NCI-H2107 treated with DMSO at 0.1 percent for 48 hours (cell line): Measurements from ENCODE around the gene MAP3K1.

Experiments
- DNase-seq: peaks from one replicate; lab custom pipeline; 2025; ENCODE audit not compliant: unreplicated experiment; lab: John Stamatoyannopoulos, UW

MAP3K1 gene

DNA sequence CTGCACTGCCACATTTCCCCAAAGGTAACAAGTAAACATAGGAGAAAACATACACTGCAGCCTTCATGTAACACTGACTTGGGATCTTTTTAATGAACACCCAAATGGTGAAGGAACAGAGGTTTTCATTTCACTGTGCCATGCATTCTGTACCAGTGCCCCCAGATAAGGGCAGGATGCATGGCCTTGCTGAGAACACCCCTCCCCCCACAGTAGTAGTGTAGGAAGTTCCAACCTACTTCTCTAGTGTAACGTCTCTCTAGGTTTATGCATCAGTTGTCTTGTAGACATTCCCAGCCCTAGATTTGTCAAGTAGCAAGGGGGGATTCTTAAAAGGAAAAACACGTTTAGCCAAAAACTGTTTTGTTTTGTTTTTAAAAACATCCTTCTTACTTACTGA, 29.9 kb downstream of the MAP3K1 start:
- DNase-seq = no peak

DNA sequence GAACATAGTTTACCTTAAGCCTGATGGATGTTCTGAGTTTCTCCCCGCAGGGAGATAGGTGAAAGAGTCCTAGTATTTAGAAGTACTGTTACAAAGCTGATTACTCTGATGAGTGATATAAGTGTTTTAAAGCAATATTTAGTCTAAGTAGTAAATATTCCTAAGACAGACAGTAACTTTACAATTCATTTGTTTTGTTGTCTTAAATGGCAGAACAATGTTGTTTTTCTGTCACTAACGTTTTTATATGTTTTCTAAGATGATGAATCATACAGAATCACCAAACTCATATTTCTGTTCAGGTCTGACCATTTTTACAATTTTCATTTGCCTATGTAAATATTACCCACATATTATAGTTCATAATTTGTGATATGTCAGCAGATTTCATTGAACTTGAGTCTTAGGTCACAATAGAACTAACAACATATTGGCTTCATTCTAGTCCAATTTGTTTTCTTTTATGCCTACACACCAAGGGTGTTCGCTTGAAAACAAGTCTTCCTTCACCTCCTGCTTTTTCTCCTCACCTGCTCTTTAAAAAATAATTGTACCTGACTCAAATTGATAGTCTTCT, 30.6 kb downstream of the MAP3K1 start:
- DNase-seq = no peak

DNA sequence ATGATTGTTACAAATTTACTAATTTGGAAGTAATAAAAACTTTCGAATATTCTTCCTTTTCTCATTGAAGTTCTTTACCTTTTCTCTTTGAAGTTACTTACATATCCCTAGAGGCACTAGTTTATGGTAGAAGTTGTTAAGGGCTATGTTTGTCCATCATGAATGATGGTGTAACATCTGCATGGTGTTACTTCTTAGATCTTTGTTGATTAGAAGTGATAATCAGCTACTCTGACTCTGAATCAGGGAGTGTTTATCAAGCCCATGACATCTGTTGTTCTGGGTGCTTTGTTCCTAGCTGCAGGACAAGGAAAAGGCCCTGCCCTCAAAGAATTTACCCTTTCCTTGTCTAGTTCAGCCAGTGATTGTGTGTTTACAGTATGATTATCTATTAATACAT, 32.9 kb downstream of the MAP3K1 start:
- no peak for DNase-seq

DNA sequence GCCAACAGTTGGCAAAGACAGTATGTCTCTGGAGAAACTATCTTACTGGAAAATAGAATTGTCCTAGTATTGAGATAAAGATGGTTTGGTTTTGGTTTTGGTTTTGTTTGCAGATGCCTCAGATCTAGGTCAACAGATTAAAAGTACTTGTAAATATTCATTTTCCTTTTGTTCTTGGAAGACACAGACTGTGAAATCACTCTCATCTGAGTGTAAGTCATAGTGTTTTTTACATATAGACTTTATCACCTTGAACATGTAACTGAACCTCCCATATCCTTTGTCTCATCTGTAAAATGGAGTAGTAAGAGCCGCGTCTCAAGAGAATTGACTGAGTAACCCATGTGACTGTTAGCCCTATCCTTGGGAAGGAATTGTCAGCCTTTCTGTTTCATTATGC, 34.3 kb downstream of the MAP3K1 start:
- DNase-seq = no peak

DNA sequence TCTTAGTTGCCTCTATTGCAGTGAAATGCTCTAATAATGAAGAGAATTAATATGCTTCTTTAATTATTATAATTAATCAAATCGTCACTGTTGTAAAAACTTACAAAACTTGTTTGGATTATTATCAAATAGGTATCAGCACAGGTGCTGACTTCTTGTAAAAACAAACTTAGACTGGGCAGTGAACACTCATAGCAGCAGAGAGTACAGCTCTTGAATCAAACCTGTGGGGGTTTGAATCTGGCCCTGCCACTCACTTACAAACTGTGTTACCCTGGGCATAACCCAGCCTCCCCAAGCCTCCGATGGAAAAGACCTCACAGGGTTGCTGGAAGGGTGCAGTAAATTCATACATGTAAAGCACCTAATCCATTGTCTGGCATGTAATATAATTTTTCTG, 35.1 kb downstream of the MAP3K1 start:
- no peak for DNase-seq

DNA sequence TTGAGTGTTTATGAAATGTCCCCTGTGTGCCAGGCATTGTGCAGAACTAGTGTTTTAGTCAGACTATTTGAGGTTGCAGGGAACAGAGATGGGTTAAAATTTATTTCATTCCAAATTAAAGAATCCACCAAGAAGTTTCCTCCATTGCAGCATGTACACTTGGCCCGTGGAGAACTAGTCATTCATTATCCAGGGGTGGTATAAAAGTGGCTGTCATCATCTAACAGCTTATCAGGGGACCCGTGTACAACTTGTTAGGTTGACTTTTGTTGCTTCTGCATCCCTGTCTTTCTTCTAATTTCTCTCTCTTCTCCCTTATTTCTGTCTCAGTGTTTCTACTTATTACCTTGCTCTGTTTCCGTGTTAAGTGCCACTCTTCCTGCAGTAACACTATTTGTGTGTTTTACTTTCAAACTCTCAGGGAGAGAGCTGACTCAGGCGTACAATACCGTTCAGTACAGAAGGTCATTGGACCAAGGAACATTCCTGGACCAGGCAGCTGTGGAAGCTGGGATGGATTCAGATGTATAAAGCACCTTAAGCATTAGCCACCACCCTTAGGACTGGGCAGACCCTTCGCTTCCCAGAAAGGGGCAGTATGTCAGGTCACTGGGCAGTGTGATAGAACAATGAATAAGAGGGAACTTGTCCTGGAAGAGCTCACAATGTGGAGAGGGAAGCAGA, 36.1 kb downstream of the MAP3K1 start:
- no peak for DNase-seq

DNA sequence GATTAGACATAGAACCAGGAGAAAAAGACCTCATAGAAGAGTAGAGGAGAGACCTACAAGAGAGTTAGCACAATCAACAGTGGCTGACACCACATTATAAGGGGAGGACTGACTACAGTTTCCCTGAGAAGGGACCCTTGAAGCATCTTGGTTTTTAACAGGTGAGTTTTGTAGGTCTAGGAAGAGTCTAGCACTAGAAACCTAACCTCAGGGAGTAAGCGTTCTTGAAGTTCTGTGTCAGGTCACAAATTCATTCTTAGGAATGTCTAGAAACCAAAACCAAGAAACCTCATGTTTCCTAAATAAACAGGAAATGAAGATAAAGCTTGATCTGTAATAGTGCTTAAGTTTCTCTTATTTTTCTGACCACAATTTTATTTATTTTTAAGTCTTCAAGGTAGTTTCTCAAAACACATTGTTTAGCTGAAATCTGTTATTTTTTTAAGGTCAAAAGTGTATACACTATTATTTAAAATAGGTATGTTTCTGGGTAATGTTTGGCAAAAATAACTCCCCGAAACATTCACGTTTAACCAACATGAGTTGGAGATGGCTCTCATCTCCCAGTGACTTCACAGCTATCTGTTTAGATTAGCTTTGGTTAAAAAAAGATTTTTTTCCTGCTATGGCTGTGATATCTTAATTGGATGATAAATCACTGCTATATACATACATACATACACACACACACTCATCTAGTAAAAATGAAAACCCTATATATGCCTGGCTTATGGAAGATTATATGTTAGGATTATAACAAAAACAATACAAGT, 37.1 kb downstream of the MAP3K1 start:
- no peak for DNase-seq

DNA sequence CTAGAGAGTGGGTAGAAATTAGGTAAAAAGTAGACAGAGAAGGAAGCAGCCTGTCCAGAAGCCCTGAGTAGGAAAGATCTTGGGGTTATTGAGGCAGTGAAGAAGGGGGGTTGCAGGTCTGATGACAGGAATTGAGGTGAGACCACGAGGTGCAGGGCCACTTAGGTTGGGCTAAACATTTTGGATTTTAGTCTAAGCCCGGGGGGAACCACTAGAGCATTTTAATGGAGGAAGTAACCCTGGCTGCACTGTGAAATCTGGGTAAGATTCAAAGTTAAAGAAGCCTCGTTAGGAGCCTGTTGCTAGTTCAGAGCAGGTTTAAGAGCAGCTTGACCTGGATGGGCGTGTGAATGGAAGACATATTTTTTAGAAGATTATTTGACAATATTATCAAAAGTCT, 38.3 kb downstream of the MAP3K1 start:
- DNase-seq = no peak

DNA sequence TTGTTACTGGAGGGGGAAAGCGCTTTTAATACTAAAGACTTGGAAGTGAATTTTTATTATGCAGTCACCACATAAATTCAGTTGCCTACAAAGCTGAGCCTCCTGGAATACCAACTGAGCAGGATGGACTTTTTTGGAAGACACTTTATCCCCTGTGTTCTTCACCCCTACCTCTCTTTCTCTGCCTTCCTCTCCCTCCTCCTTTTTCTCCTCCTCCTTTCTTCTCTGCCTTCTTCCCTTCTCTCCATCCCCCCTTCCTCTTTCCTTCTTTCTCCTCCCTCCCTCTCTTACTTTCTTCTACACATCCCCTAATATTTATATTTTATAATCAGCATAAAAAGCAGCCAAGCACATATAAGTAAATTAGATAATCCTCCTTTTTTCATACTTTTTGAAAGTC, 39.6 kb downstream of the MAP3K1 start:
- no peak for DNase-seq

DNA sequence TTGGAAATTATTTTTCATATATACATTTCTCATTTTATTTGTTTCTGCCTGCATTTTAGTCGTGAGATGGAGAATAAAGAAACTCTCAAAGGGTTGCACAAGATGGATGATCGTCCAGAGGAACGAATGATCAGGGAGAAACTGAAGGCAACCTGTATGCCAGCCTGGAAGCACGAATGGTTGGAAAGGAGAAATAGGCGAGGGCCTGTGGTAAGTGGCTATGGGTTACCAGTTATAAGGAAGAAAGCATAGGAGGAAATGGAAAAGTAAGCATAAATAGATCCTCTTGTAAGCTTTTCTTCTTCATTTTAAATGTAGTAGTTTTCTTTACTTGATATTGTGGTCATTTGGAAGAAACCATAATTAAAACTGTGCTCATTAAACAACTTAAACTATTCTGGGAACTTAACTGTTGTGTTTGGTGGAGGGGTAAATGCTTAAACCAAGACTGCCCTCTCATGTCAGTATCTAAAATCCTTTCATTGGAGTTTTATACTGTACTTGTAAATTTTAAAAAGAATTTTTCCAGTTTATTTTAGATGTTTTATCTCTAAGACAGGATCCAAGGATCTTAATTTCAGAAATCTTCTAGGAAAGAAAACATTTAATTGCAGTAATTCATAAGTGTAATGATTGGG, 41.3 kb downstream of the MAP3K1 start:
- DNase-seq = no peak

DNA sequence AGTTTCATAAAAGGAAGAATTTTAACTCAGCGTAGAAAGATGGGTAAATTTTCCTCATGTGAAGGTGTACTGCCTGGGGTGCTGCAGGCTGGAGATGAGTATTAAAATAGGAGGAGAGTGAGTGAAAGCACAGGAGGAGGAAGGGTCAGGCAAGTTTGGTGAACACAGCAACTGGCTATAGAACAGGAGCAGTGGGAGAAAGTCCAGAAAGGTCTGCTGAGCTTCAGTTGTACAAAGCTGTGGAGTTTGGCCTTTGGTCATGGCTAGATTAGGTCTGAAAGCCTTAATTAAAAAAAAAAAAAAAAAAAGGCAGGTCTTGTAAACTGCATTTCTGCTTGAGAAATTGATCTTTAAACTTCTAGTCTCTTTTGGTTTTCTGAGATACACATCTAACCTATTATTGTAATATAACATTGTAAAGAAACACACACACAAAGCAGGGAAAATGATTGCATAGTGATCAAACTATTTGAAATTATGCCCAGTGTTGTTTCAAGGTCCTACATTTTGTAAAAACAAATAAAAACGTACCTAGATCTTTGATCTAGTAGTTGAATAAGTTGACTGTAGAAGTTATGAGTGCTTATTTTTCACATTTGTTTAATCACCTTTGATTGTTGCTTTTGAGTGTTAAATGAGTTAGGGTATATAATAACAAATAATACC, 43.6 kb downstream of the MAP3K1 start:
- DNase-seq = no peak

DNA sequence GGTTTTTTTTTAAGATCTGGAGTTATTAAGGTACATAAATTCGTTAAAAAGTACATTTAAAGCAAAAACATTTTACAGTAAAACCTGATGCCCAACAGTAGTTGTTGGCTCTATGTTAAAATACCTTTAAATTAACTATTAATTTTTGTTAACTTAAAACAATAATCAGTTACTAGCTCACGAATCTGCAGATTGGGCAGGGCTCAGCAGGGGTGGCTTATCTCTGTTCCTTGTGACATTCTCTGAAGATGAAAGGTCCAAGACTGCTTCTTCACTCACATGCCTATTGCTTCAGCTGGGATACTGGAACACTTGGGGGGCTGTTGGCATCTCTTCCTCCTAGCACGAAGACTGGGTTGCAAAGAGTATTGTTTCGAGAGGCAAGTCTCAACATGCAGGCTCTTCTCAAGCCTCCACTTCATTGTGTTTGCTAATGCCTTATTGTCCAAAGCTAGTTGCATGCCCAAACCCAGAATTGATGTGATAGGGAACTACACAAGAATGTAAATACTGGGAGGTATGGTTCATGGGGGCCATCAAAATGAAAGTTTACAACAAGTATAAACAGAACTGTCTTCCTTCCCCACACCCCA, 46.6 kb downstream of the MAP3K1 start:
- no peak for DNase-seq

DNA sequence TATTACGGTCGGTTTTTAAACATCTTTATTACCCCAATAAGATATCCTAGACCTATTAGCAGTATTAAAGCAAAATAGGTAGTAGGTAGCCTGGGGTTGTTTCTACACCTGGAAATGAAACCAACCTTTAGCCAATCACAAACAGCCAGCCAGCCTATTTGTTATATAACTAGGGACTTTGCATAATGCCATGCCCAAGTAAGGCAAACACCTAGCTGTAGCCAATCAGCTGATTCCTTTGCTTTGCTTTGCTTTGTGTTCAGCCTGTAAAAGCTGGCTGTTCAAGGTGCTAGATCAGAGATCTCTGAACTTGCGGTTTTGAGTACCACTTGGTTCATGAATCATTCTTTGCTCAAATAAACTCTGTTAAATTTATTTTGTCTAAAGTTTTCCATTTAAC, 47.6 kb downstream of the MAP3K1 start:
- no peak for DNase-seq

DNA sequence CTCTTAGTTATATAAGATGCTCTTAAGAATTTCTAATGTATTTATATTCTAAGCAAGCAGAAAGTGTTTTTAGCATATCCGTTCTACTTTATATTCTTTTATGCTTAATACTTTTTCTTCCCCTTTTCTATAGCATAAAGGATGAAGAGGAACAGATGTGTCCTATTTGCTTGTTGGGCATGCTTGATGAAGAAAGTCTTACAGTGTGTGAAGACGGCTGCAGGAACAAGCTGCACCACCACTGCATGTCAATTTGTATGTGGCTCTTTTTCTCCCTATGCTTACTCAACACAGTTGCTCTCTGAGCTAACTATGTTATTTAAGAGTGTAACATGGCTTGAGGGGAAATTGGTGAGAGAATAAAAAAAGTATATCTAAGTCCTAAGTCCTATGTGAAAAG, 56.4 kb downstream of the MAP3K1 start:
- DNase-seq = no peak

DNA sequence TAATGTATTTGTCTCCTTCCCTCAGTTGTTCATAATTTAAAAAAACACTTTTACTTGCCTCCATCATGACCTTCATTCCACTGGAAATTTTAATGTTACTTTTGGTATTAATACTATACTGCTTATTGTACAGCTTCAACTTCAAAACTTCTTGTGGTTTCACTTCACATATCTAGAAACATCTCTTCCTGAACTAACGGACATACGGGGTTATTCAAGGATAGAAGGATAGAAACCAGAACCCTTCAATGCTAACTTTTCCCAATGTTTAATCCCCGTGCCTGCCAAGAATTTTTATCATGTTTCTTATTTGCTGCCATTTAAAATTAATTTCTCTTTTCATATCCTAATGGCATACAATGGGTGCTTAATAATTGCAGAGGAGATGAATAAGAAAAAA, 57.7 kb downstream of the MAP3K1 start:
- DNase-seq = no peak

DNA sequence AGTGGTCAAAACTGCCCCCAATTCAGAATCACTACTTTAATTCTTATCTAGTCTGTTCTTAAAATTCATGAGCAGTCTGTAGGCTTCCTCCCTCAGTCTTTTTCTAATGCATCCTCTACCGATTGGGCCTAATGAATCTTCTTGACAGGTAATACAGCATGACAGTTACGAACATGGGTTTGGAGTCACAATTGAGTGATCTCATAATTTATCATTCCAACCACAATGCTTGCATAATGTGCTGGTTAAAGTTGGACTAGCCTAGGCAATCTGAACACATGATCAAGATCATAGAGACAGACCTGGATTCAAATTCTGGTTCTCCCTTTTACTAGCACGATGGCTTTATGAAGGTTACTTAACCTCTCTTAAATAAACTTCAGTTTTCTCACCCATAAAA, 61.0 kb downstream of the MAP3K1 start:
- no peak for DNase-seq

DNA sequence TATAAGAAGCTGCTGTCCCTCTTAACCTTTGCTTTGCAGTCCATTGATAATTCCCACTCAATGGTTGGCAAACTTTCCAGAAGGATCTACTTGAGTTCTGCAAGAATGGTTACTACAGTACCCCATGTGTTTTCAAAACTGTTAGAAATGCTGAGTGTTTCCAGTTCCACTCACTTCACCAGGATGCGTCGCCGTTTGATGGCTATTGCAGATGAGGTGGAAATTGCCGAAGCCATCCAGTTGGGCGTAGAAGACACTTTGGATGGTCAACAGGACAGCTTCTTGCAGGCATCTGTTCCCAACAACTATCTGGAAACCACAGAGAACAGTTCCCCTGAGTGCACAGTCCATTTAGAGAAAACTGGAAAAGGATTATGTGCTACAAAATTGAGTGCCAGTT, 66.2 kb downstream of the MAP3K1 start:
- DNase-seq = no peak

DNA sequence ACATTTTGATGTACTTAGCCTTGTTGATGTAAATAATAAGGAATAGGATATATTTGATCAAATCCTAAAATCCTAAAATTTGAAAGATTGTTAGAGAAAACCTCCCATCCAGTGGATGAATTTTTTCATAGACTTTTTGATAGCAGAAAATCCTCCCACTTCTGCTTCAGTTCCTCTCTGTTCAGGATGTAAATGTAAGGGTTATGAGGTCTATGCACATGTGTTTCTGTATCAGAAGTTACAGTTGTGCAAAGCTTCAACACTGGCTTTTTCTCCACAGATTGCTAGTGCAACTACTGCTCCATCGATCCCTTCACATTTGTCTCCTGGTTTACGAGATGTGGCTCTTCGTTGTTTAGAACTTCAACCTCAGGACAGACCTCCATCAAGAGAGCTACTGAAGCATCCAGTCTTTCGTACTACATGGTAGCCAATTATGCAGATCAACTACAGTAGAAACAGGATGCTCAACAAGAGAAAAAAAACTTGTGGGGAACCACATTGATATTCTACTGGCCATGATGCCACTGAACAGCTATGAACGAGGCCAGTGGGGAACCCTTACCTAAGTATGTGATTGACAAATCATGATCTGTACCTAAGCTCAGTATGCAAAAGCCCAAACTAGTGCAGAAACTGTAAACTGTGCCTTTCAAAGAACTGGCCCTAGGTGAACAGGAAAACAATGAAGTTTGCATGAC, 78.1 kb downstream of the MAP3K1 start:
- no peak for DNase-seq

DNA sequence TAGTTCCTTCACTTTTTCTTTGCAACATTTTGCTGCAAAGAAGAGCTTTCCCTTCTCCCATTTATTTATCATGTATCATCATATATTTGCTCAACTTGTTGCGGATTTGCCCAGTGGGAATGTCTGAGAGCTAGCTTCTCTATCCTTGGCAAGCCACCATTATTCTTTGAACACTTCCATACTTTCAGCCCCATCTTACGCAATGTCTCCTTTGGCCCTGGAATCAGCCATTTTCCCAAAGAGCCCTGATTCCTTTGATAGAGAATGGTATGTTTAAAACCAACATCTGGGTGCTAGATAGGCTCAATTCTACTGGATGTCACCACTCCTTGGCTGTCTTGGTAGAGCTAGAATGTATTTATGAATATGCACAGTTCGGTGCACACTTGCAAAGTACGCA, 81.4 kb downstream of the MAP3K1 start:
- DNase-seq = no peak

DNA sequence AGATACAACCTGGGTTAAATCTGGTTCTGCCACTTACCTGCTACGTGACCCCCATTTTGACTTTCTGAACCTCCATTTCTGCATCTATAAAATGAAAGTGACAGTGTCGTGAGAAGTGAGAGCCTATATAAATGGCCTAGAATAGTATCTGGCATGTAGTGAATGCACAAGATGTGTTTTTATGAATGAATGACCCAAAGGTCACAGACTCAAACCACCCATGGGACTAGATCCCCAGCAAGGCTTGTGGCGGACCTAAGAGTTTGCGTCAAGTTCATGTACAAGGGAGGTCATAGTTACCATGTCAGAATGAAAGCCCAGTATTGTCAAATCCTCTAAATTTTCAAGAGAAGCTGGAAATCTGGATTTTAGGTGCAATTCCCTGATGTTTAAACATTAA, 82.9 kb downstream of the MAP3K1 start:
- DNase-seq = no peak

DNA sequence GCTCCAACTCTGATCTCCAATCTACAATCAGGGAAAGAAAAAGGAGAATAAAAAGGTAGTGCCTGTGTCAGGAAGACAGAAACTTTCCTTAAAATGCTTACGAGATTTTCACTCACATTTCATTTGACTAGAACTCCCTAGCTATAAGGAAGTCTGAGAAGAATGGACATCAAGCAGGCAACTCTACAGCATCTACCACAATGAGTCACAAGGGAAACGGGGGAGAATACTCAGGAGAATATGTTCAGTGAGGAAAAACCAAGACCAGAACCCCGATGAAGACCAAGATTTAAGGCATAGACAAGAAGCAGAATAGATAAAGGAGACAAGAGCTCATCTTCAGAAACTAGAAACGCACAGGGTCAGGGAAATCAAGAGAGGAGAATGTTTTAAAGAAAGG, 85.0 kb downstream of the MAP3K1 start:
- DNase-seq = no peak
